Nephron (organoid): Measurements from ENCODE around the gene GNG8.

Source experiments
- H3K27ac Mint-ChIP-seq, 3 experiments: 2 replicates each; pipeline ENCODE4 v1.8.0; 2020; ENCODE audit warnings: mixed read lengths in 3 of 3, mild to moderate bottlenecking in 2 of 3, moderate library complexity in 1 of 3
- H3K27me3 Mint-ChIP-seq: 2 replicates; pipeline ENCODE4 v1.8.0; 2021; ENCODE audit warnings: low read depth, mild to moderate bottlenecking, moderate library complexity, mixed read lengths
- H3K36me3 Mint-ChIP-seq: 2 replicates; pipeline ENCODE4 v1.8.0; 2020; ENCODE audit warnings: low read depth, mixed read lengths
- H3K4me1 Mint-ChIP-seq: 2 replicates; pipeline ENCODE4 v1.8.0; 2020; ENCODE audit warnings: mixed read lengths
- H3K4me3 Mint-ChIP-seq, 3 experiments: 2 replicates each; pipeline ENCODE4 v1.8.0; 2020; ENCODE audit warnings: mild to moderate bottlenecking in 3 of 3, mixed read lengths in 3 of 3, moderate library complexity in 2 of 3
- H3K9me3 Mint-ChIP-seq: 2 replicates; pipeline ENCODE4 v1.8.0; 2020; ENCODE audit warnings: mixed read lengths
- CTCF ChIP-seq, 3 experiments: fragments of 200-600 bp; sonication (generic); IDR thresholded peaks; one replicate each; pipeline ENCODE4 v1.5.0; 2021; ENCODE audit warnings: antibody characterized with exemption in 3 of 3; ENCODE audit not compliant: unreplicated experiment in 3 of 3

The GNG8 gene

GRCh38 chr19:46648961-46649960, 13.3 kb upstream of the GNG8 start:
- TF ChIP-seq CTCF (IDR thresholded peaks at IDR 0.05; ENCODE audit: unreplicated experiment in 3 of 3): no peak
- Mint-ChIP-seq H3K4me3 (no peak overlapping the region), H3K27ac (peak overlapping the region in 1 of 3 experiments; percentile 6), H3K9me3 (peaks cover 13% of the 10 kb centered on the region), H3K4me1 (peaks cover 23% of the 10 kb centered on the region), H3K27me3 (peaks cover 32% of the 10 kb centered on the region), H3K36me3 (peaks cover 46% of the 10 kb centered on the region)

- peak overlapping the region in 2 of 3 experiments; percentile 44 to 59 for H3K27ac Mint-ChIP-seq
- peaks cover 13% of the 10 kb centered on the region for H3K9me3 Mint-ChIP-seq
- H3K4me3 Mint-ChIP-seq: peak overlapping the region in 1 of 3 experiments; percentile 26
- TF ChIP-seq CTCF (IDR thresholded peaks at IDR 0.05; ENCODE audit: unreplicated experiment in 3 of 3): no peak
- peaks cover 23% of the 10 kb centered on the region for H3K4me1 Mint-ChIP-seq
- peaks cover 32% of the 10 kb centered on the region for H3K27me3 Mint-ChIP-seq
- peaks cover 41% of the 10 kb centered on the region for H3K36me3 Mint-ChIP-seq
Measured at GRCh38 chr19:46648060-46648960, 12.3 kb upstream of the GNG8 start.

- peaks cover 31% of the 10 kb centered on the region for H3K36me3 Mint-ChIP-seq
- H3K4me3 Mint-ChIP-seq: no peak overlapping the region
- H3K9me3 Mint-ChIP-seq: peaks cover 13% of the 10 kb centered on the region
- H3K27me3 Mint-ChIP-seq: peaks cover 39% of the 10 kb centered on the region
- no peak overlapping the region for H3K27ac Mint-ChIP-seq
- H3K4me1 Mint-ChIP-seq: peaks cover 23% of the 10 kb centered on the region
- TF ChIP-seq CTCF (IDR thresholded peaks at IDR 0.05; ENCODE audit: unreplicated experiment in 3 of 3): no peak
Measured at GRCh38 chr19:46646402-46646801, 10.4 kb upstream of the GNG8 start.

- Mint-ChIP-seq H3K27me3 (peaks cover 29% of the 10 kb centered on the region), H3K4me1 (peaks cover 22% of the 10 kb centered on the region), H3K4me3 (no peak overlapping the region), H3K9me3 (peaks cover 8% of the 10 kb centered on the region), H3K36me3 (peaks cover 17% of the 10 kb centered on the region), H3K27ac (peak overlapping the region; percentile 31 to 53 (median 44))
- TF ChIP-seq CTCF (IDR thresholded peaks at IDR 0.05; ENCODE audit: unreplicated experiment in 3 of 3): no peak
Measured at GRCh38 chr19:46644720-46645119, 8.7 kb upstream of the GNG8 start.

GRCh38 chr19:46640656-46641055, 4.7 kb upstream of the GNG8 start:
- Mint-ChIP-seq H3K4me3 (peak overlapping the region; percentile 63 to 72 (median 71)), H3K27ac (peak overlapping the region in 1 of 3 experiments; percentile 82), H3K36me3 (peaks cover 2% of the 10 kb centered on the region), H3K4me1 (peaks cover 11% of the 10 kb centered on the region), H3K9me3 (no peaks in the 10 kb centered on the region), H3K27me3 (peaks cover 12% of the 10 kb centered on the region)
- TF ChIP-seq CTCF (IDR thresholded peaks at IDR 0.05; ENCODE audit: unreplicated experiment in 3 of 3): no peak
